H9 (cell line): Measurements from ENCODE around the gene TKFC. TPM values are rescaled to one million over a fixed set of nuclear protein-coding genes. Genes with fewer than 3 reads are reported as not detected.
A peak's percentile ranks its signal among the peaks of the same experiment; 100 is the strongest.

Experiments
- DNase-seq: peaks from one replicate; pipeline ENCODE4 v3.0.0-alpha.2; 2017
- H2AFZ ChIP-seq: one replicate; pipeline ENCODE4 v1.6.1; 2013; ENCODE audit warnings: mild to moderate bottlenecking, low read length, control low read depth, moderate library complexity
- H2AK5ac ChIP-seq: 2 replicates; pipeline ENCODE4 v1.6.1; 2013; ENCODE audit warnings: low read length, control low read depth, mixed read lengths; ENCODE audit not compliant: insufficient read length
- H2BK120ac ChIP-seq: one replicate; pipeline ENCODE4 v1.6.1; 2013; ENCODE audit warnings: low read depth, mild to moderate bottlenecking, low read length, control low read depth, inconsistent platforms; ENCODE audit not compliant: poor library complexity, severe bottlenecking
- H2BK12ac ChIP-seq: 2 replicates; pipeline ENCODE4 v1.6.1; 2013; ENCODE audit warnings: low read length, control low read depth, mixed read lengths, low read depth; ENCODE audit not compliant: insufficient read length
- H2BK15ac ChIP-seq: 2 replicates; pipeline ENCODE4 v1.6.1; 2013; ENCODE audit warnings: low read depth, low read length, control low read depth
- H2BK20ac ChIP-seq: one replicate; pipeline ENCODE4 v1.6.1; 2013; ENCODE audit warnings: low read depth, mild to moderate bottlenecking, low read length, control low read depth, inconsistent platforms; ENCODE audit not compliant: poor library complexity, severe bottlenecking
- H2BK5ac ChIP-seq: 2 replicates; pipeline ENCODE4 v1.6.1; 2013; ENCODE audit warnings: low read length, control low read depth, mixed read lengths; ENCODE audit not compliant: insufficient read length
- H3K14ac ChIP-seq: 2 replicates; pipeline ENCODE4 v1.6.1; 2013; ENCODE audit warnings: low read length, control low read depth; ENCODE audit not compliant: insufficient read depth
- H3K18ac ChIP-seq: 2 replicates; pipeline ENCODE4 v1.6.1; 2013; ENCODE audit warnings: low read depth, mild to moderate bottlenecking, mixed read lengths, low read length, control low read depth; ENCODE audit not compliant: insufficient read length
- H3K23ac ChIP-seq: 2 replicates; pipeline ENCODE4 v1.6.1; 2013; ENCODE audit warnings: low read length, control low read depth, mixed read lengths, low read depth; ENCODE audit not compliant: insufficient read length
- H3K23me2 ChIP-seq: 2 replicates; pipeline ENCODE4 v1.6.1; 2013; ENCODE audit warnings: low read depth, mild to moderate bottlenecking, mixed read lengths, low read length, control low read depth; ENCODE audit not compliant: insufficient read length, poor library complexity, severe bottlenecking
- H3K27ac ChIP-seq: 2 replicates; pipeline ENCODE4 v1.5.1; 2013; ENCODE audit warnings: low read length, control low read depth, mixed read lengths, low read depth; ENCODE audit not compliant: insufficient read length
- H3K27me3 ChIP-seq: 2 replicates; pipeline ENCODE4 v1.6.1; 2013; ENCODE audit warnings: low read length, control low read depth, inconsistent platforms; ENCODE audit not compliant: insufficient read depth
- H3K4ac ChIP-seq: 2 replicates; pipeline ENCODE4 v1.6.1; 2013; ENCODE audit warnings: low read depth, mild to moderate bottlenecking, control low read depth, inconsistent platforms, low read length, moderate library complexity
- H3K4me1 ChIP-seq: 2 replicates; pipeline ENCODE4 v1.6.1; 2013; ENCODE audit warnings: low read length, control low read depth, inconsistent platforms; ENCODE audit not compliant: insufficient read depth
- H3K4me2 ChIP-seq: 2 replicates; pipeline ENCODE4 v1.6.1; 2013; ENCODE audit warnings: low read length, control low read depth, mixed read lengths; ENCODE audit not compliant: insufficient read length, insufficient read depth
- H3K56ac ChIP-seq: 2 replicates; pipeline ENCODE4 v1.6.1; 2013; ENCODE audit warnings: low read depth, mild to moderate bottlenecking, mixed read lengths, low read length, control low read depth; ENCODE audit not compliant: insufficient read length
- H3K79me1 ChIP-seq: 2 replicates; pipeline ENCODE4 v1.6.1; 2013; ENCODE audit warnings: low read depth, mild to moderate bottlenecking, moderate library complexity, low read length, control low read depth, inconsistent platforms; ENCODE audit not compliant: insufficient read depth, poor library complexity, severe bottlenecking
- H3K79me2 ChIP-seq: 2 replicates; pipeline ENCODE4 v1.6.1; 2013; ENCODE audit warnings: low read length, control low read depth, inconsistent platforms; ENCODE audit not compliant: insufficient read depth
- H3K9ac ChIP-seq: 2 replicates; pipeline ENCODE4 v1.6.1; 2013; ENCODE audit warnings: low read length, control low read depth, mixed read lengths; ENCODE audit not compliant: insufficient read length; ENCODE audit errors: extremely low read depth
- H3K9me3 ChIP-seq: one replicate; pipeline ENCODE4 v1.6.1; 2013; ENCODE audit warnings: low read depth, low read length, inconsistent platforms; ENCODE audit not compliant: control insufficient read depth
- H3T11ph ChIP-seq: one replicate; pipeline ENCODE4 v1.6.1; 2013; ENCODE audit warnings: mild to moderate bottlenecking, low read length, control low read depth, inconsistent platforms
- H4K20me1 ChIP-seq: one replicate; pipeline ENCODE4 v1.6.1; 2013; ENCODE audit not compliant: control insufficient read depth, insufficient read length, insufficient read depth
- H4K5ac ChIP-seq: 2 replicates; pipeline ENCODE4 v1.6.1; 2013; ENCODE audit warnings: low read depth, mild to moderate bottlenecking, mixed read lengths, low read length, control low read depth; ENCODE audit not compliant: insufficient read length
- H4K8ac ChIP-seq: replicated peaks from 2 replicates; pipeline ENCODE4 v1.6.1; 2013; ENCODE audit warnings: low read length, control low read depth, mixed read lengths, low read depth; ENCODE audit not compliant: insufficient read length
- H4K91ac ChIP-seq: 2 replicates; pipeline ENCODE4 v1.6.1; 2013; ENCODE audit warnings: low read depth, mild to moderate bottlenecking, moderate library complexity, mixed read lengths, low read length, control low read depth; ENCODE audit not compliant: insufficient read length
- H3K27ac Mint-ChIP-seq, 3 experiments: 2 replicates in 2 of 3; 3 replicates in 1 of 3; pipeline ENCODE4 v1.8.0; 2020 to 2021; ENCODE audit warnings: mixed read lengths in 3 of 3, mild to moderate bottlenecking in 1 of 3, moderate library complexity in 1 of 3
- H3K27me3 Mint-ChIP-seq: 2 replicates; pipeline ENCODE4 v1.8.0; 2021; ENCODE audit warnings: low read depth, mild to moderate bottlenecking, moderate library complexity, mixed read lengths
- H3K36me3 Mint-ChIP-seq, 3 experiments: 2 replicates in 2 of 3; 3 replicates in 1 of 3; pipeline ENCODE4 v1.8.0; 2020 to 2021; ENCODE audit warnings: low read depth in 3 of 3, mixed read lengths in 3 of 3; ENCODE audit not compliant: insufficient read depth in 1 of 3
- H3K4me1 Mint-ChIP-seq, 2 experiments: 2 replicates each; pipeline ENCODE4 v1.8.0; 2020; ENCODE audit warnings: mixed read lengths in 2 of 2
- H3K4me3 Mint-ChIP-seq, 2 experiments: 2 replicates in 1 of 2; 3 replicates in 1 of 2; pipeline ENCODE4 v1.8.0; 2020 to 2021; ENCODE audit warnings: mild to moderate bottlenecking in 2 of 2, mixed read lengths in 2 of 2, moderate library complexity in 1 of 2
- H3K9me3 Mint-ChIP-seq, 2 experiments: 2 replicates in 1 of 2; 3 replicates in 1 of 2; pipeline ENCODE4 v1.8.0; 2020; ENCODE audit warnings: mild to moderate bottlenecking in 2 of 2, mixed read lengths in 2 of 2, moderate library complexity in 1 of 2
- WGBS: extraction: QIAGEN DNeasy Blood & Tissue Kit; methylation state at CpG from one replicate; pipeline ENCODE4 v1.1.7; 2013; ENCODE audit warnings: missing lambda C conversion rate, low lambda C conversion rate, mixed read lengths; ENCODE audit not compliant: insufficient read length; ENCODE audit errors: extremely low coverage; 5-methylcytosine and 5-hydroxymethylcytosine counted together
- long read RNA-seq: library from polyadenylated mRNA; unstranded; transcript quantifications from one replicate; pipeline ENCODE4 v2.0.0, GENCODE V29; 2020
- total RNA-seq: library from RNA; stranded (reverse); gene quantifications from 2 replicates; pipeline ENCODE4 v1.2.1, GENCODE V29; 2021
- TF ChIP-seq, protein P1 (sequence below): fragments of 200-600 bp; sonication (generic); conservative IDR thresholded peaks from 3 replicates; pipeline ENCODE4 v1.8.0; 2021; ENCODE audit warnings: antibody characterized with exemption, mild to moderate bottlenecking

The TKFC gene, protein sequence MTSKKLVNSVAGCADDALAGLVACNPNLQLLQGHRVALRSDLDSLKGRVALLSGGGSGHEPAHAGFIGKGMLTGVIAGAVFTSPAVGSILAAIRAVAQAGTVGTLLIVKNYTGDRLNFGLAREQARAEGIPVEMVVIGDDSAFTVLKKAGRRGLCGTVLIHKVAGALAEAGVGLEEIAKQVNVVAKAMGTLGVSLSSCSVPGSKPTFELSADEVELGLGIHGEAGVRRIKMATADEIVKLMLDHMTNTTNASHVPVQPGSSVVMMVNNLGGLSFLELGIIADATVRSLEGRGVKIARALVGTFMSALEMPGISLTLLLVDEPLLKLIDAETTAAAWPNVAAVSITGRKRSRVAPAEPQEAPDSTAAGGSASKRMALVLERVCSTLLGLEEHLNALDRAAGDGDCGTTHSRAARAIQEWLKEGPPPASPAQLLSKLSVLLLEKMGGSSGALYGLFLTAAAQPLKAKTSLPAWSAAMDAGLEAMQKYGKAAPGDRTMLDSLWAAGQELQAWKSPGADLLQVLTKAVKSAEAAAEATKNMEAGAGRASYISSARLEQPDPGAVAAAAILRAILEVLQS
- 59.0 and 65.0 TPM in 2 replicates for total RNA-seq
- long read RNA-seq, full-length matches to known transcripts: 160 of 244 reads
- long read RNA-seq, partial matches to known transcripts: 27 of 244 reads
- long read RNA-seq, other reads (novel, unspliced or antisense): 57 of 244 reads

DNA sequence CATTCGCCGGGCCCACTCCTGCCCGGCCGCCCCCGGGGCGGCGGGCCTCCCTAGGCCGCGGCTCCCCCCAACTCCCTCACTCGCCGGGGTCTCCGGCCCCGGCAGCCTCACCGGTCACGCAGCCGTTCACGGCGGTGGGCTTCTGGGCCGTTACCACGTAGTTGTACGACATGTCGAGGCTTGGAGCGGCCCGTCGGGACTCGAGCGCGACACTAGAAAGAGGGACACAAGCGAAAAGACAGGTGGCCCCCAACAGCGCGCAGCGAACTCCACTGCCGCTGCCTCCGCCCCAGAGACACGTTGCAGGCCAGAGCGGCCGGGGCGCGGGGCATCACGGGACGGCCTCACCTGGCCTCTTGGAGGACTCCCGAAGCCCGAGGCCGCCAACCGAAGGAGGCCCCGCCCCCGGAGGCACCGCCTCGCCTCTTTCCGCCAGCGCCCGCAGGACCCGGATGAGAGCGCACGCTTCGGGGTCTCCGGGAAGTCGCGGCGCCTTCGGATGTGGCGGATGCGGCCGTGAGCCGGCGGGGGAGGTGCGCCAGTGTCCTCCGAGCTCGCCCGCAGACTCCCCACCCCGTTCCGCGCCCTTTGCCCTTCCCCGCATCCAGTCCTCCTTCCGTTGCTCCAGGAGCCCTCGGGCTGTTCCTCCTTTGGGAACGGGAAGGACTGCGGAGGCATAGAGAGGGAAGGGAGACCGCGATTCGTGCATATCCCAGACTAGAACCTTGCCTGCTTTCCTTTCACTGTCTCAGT, at the start of gene TKFC, which contains the start of gene DDB1:
TSS of gene TKFC (plus strand) at position 432 of the 753 bp plus-strand sequence. CDS start 1,501 bp downstream, outside the sequence.
TSS of gene DDB1 (minus strand) at position 309 of the 753 bp plus-strand sequence. CDS start at position 172, 137 bp downstream.
- Histone ChIP-seq H3T11ph (no peak within 1 kb of the TSS), H3K9me3 (no peaks in the 10 kb centered on the region), H3K79me2 (peaks cover 25% of the 10 kb centered on the region), H3K4me1 (peaks cover 5% of the 10 kb centered on the region), H3K18ac (peak within 1 kb of the TSS; percentile 97), H3K79me1 (no peaks in the 10 kb centered on the region), H3K27ac (peak within 1 kb of the TSS; percentile 78), H3K14ac (peak within 1 kb of the TSS; percentile 99), H4K91ac (peak within 1 kb of the TSS; percentile 15), H4K20me1 (no peaks in the 10 kb centered on the region), H3K4ac (peak within 1 kb of the TSS; percentile 44), H2AFZ (no peak within 1 kb of the TSS), H3K9ac (peak within 1 kb of the TSS; percentile 97), H2BK15ac (no peak within 1 kb of the TSS), H4K8ac (no peak within 1 kb of the TSS), H3K56ac (peak within 1 kb of the TSS; percentile 76), H2BK12ac (no peak within 1 kb of the TSS), H4K5ac (peak within 1 kb of the TSS; percentile 90), H3K23me2 (peaks cover 13% of the 10 kb centered on the region), H3K23ac (no peak within 1 kb of the TSS), H3K27me3 (no peaks in the 10 kb centered on the region), H3K4me2 (peak within 1 kb of the TSS; percentile 94), H2BK120ac (no peak within 1 kb of the TSS), H2BK20ac (no peak within 1 kb of the TSS), H2AK5ac (no peak within 1 kb of the TSS), H2BK5ac (peak within 1 kb of the TSS; percentile 79)
- no peaks in the 10 kb centered on the region for H3K27me3 Mint-ChIP-seq
- no CpG with 5 or more reads among the region's 81 CpGs for WGBS
- H3K27ac Mint-ChIP-seq: peak within 1 kb of the TSS; percentile 97 to 99 (median 98)
- peak within 1 kb of the TSS; percentile 95 to 98 for H3K4me3 Mint-ChIP-seq
- peaks cover 22 to 37% (median 30%) of the 10 kb centered on the region in 3 experiments; a peak in 6 of 7 replicates for H3K36me3 Mint-ChIP-seq
- peaks cover 39 to 45% of the 10 kb centered on the region in 2 experiments for H3K4me1 Mint-ChIP-seq
- no peaks in the 10 kb centered on the region for H3K9me3 Mint-ChIP-seq
- TF ChIP-seq, protein P1, sequence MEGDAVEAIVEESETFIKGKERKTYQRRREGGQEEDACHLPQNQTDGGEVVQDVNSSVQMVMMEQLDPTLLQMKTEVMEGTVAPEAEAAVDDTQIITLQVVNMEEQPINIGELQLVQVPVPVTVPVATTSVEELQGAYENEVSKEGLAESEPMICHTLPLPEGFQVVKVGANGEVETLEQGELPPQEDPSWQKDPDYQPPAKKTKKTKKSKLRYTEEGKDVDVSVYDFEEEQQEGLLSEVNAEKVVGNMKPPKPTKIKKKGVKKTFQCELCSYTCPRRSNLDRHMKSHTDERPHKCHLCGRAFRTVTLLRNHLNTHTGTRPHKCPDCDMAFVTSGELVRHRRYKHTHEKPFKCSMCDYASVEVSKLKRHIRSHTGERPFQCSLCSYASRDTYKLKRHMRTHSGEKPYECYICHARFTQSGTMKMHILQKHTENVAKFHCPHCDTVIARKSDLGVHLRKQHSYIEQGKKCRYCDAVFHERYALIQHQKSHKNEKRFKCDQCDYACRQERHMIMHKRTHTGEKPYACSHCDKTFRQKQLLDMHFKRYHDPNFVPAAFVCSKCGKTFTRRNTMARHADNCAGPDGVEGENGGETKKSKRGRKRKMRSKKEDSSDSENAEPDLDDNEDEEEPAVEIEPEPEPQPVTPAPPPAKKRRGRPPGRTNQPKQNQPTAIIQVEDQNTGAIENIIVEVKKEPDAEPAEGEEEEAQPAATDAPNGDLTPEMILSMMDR: no peak
- peak; percentile 99 for DNase-seq
